Measurements from ENCODE around the gene JAZF1. TPM values are rescaled to one million over a fixed set of nuclear protein-coding genes. Genes with fewer than 3 reads are reported as not detected.
"Not testable (repeated sequence)": the region's sequence is repeated elsewhere in the genome, so short reads cannot be mapped to it uniquely, and the experiment has no call there.

JAZF1 gene
- total RNA-seq, 4 donors from 2014 or later, result 29.3 to 33.8 (median 30.1) TPM

- WGBS, result 79% methylated on average over 6 of the region's 6 CpGs
- Histone ChIP-seq H3K9me3 (no peaks in the 10 kb centered on the region), H3K27me3 (no peaks in the 10 kb centered on the region), H3K36me3 (peaks cover 0 to 21% (median 12%) of the 10 kb centered on the region in 4 donors), H3K4me3 (no peak overlapping the region), H3K27ac (replicated peaks in 1 of 4) (no peak overlapping the region), H3K4me1 (peaks cover 0 to 29% (median 25%) of the 10 kb centered on the region in 4 donors)
- intact Hi-C loops (cut with DNase I), result no loop called here
- TF ChIP-seq POLR2A (IDR thresholded peaks at IDR 0.05; ENCODE audit: low read depth) (no peak), EP300 (IDR thresholded peaks at IDR 0.05) (no peak), POLR2AphosphoS5 (IDR thresholded peaks at IDR 0.05) (no peak), CTCF (IDR thresholded peaks at IDR 0.05) (no peak)
- no peak for DNase-seq (ENCODE audit: extremely low spot score)
These were observed 283.6 kb downstream of the JAZF1 start for GRCh38 chr7:27897001-27897400.

GRCh38 chr7:27895551-27895950 is 285.0 kb downstream of the JAZF1 start:
- Histone ChIP-seq H3K4me1 (peaks cover 0 to 19% (median 16%) of the 10 kb centered on the region in 4 donors), H3K36me3 (peaks cover 0 to 21% (median 12%) of the 10 kb centered on the region in 4 donors), H3K9me3 (no peaks in the 10 kb centered on the region), H3K27me3 (no peaks in the 10 kb centered on the region), H3K4me3 (no peak overlapping the region), H3K27ac (replicated peaks in 1 of 4) (no peak overlapping the region)
- no peak for TF ChIP-seq CTCF (IDR thresholded peaks at IDR 0.05)
- TF ChIP-seq POLR2A (IDR thresholded peaks at IDR 0.05; ENCODE audit: low read depth), result no peak
- no peak for TF ChIP-seq POLR2AphosphoS5 (IDR thresholded peaks at IDR 0.05)
- TF ChIP-seq EP300 (IDR thresholded peaks at IDR 0.05), result no peak
- intact Hi-C loops (cut with DNase I), result no loop called here
- no peak for DNase-seq (ENCODE audit: extremely low spot score)

- Histone ChIP-seq H3K27ac (replicated peaks in 1 of 4) (no peak overlapping the region), H3K36me3 (peaks cover 0 to 21% (median 12%) of the 10 kb centered on the region in 4 donors), H3K9me3 (no peaks in the 10 kb centered on the region), H3K4me1 (peaks cover 0 to 10% (median 5%) of the 10 kb centered on the region in 4 donors), H3K27me3 (no peaks in the 10 kb centered on the region), H3K4me3 (no peak overlapping the region)
- intact Hi-C loops (cut with DNase I), result no loop called here
- no peak for DNase-seq (ENCODE audit: extremely low spot score)
- WGBS, result 79% methylated on average over 1 of the region's 1 CpG
- TF ChIP-seq POLR2AphosphoS5 (IDR thresholded peaks at IDR 0.05) (no peak), CTCF (IDR thresholded peaks at IDR 0.05) (no peak), POLR2A (IDR thresholded peaks at IDR 0.05; ENCODE audit: low read depth) (no peak), EP300 (IDR thresholded peaks at IDR 0.05) (no peak)
These were observed 290.3 kb downstream of the JAZF1 start for GRCh38 chr7:27890205-27890849.

GRCh38 chr7:27889800-27890199 is 290.8 kb downstream of the JAZF1 start:
- 97% methylated on average over 3 of the region's 3 CpGs for WGBS
- Histone ChIP-seq H3K9me3 (no peaks in the 10 kb centered on the region), H3K27ac (replicated peaks in 1 of 4) (no peak overlapping the region), H3K36me3 (peaks cover 0 to 17% (median 8%) of the 10 kb centered on the region in 4 donors), H3K4me1 (peaks cover 0 to 14% (median 5%) of the 10 kb centered on the region in 4 donors), H3K4me3 (no peak overlapping the region), H3K27me3 (no peaks in the 10 kb centered on the region)
- intact Hi-C loops (cut with DNase I), result no loop called here
- DNase-seq (ENCODE audit: extremely low spot score), result no peak
- TF ChIP-seq CTCF (IDR thresholded peaks at IDR 0.05), result no peak
- TF ChIP-seq POLR2AphosphoS5 (IDR thresholded peaks at IDR 0.05), result no peak
- TF ChIP-seq POLR2A (IDR thresholded peaks at IDR 0.05; ENCODE audit: low read depth), result no peak
- TF ChIP-seq EP300 (IDR thresholded peaks at IDR 0.05), result no peak

GRCh38 chr7:27888736-27889135 is 291.9 kb downstream of the JAZF1 start:
- TF ChIP-seq POLR2A (IDR thresholded peaks at IDR 0.05; ENCODE audit: low read depth), result no peak
- TF ChIP-seq EP300 (IDR thresholded peaks at IDR 0.05), result no peak
- no peak for TF ChIP-seq POLR2AphosphoS5 (IDR thresholded peaks at IDR 0.05)
- TF ChIP-seq CTCF (IDR thresholded peaks at IDR 0.05), result no peak
- Histone ChIP-seq H3K27me3 (no peaks in the 10 kb centered on the region), H3K4me1 (peaks cover 0 to 19% (median 5%) of the 10 kb centered on the region in 4 donors), H3K27ac (replicated peaks in 1 of 4) (no peak overlapping the region), H3K36me3 (peaks cover 0 to 6% (median 2%) of the 10 kb centered on the region in 4 donors), H3K9me3 (no peaks in the 10 kb centered on the region), H3K4me3 (no peak overlapping the region)
- 91% methylated on average over 5 of the region's 5 CpGs for WGBS
- DNase-seq (ENCODE audit: extremely low spot score), result no peak
- intact Hi-C loops (cut with DNase I), result no loop called here

- DNase-seq (ENCODE audit: extremely low spot score); intact Hi-C loops (cut with DNase I); H3K27me3 ChIP-seq; H3K4me3 ChIP-seq; H3K9me3 ChIP-seq; H3K36me3 ChIP-seq; H3K27ac ChIP-seq (replicated peaks in 1 of 4): not testable (repeated sequence)
- H3K4me1 ChIP-seq, result peaks cover 0 to 19% (median 5%) of the 10 kb centered on the region in 4 donors
- 94% methylated on average over 3 of the region's 3 CpGs for WGBS
These were observed 293.9 kb downstream of the JAZF1 start for GRCh38 chr7:27886710-27887109.
